Right cardiac atrium (tissue), 5 donors: Measurements from ENCODE around the gene C5orf34. TPM values are rescaled to one million over a fixed set of nuclear protein-coding genes. Genes with fewer than 3 reads are reported as not detected.
"Not testable (repeated sequence)": the region's sequence is repeated elsewhere in the genome, so short reads cannot be mapped to it uniquely, and the experiment has no call there.

Experiments used
- ATAC-seq, 2 donors: fragments of 200-7000 bp; cut with Tn5 transposase; one replicate each; pipeline versions ENCODE4 v1.8.0 to v1.9.1; 2020; ENCODE audit warnings: moderate library complexity in 2 of 2, mild to moderate bottlenecking in 1 of 2
- DNase-seq, 3 donors: peaks; one replicate each; pipeline ENCODE4 v3.0.0-alpha.2; 2020
- H3K27ac ChIP-seq: one replicate; pipeline ENCODE4 v1.5.1; 2013; ENCODE audit warnings: mild to moderate bottlenecking, low read length, control low read depth, moderate library complexity
- H3K27me3 ChIP-seq: one replicate; pipeline ENCODE4 v1.6.1; 2013; ENCODE audit not compliant: control insufficient read depth, insufficient read depth
- H3K4me1 ChIP-seq: one replicate; pipeline ENCODE4 v1.6.1; 2013; ENCODE audit warnings: low read length; ENCODE audit not compliant: control insufficient read depth, insufficient read depth
- H3K4me3 ChIP-seq: one replicate; pipeline ENCODE4 v1.5.1; 2013; ENCODE audit warnings: low read length, control low read depth
- H3K9me3 ChIP-seq: one replicate; pipeline ENCODE4 v1.6.1; 2013; ENCODE audit warnings: low read length; ENCODE audit not compliant: control insufficient read depth
- WGBS: extraction: QIAGEN DNeasy Blood & Tissue Kit; methylation state at CpG from one replicate; pipeline ENCODE4 v1.1.7; 2013; 5-methylcytosine and 5-hydroxymethylcytosine counted together
- intact Hi-C, 4 donors: fragments of 100-400 bp; cut with DNase I; formaldehyde crosslinking; loops; one replicate each; pipeline versions ENCODE4 v1.11.0 to v1.14.0; 2022 to 2023
- polyA plus RNA-seq: library from polyadenylated mRNA; stranded (reverse); fragments of 200-250 nt; gene quantifications from one replicate; pipeline ENCODE4 v1.2.3, GENCODE V29; 2013
- total RNA-seq, 4 donors: library from RNA; stranded (reverse); fragmentation: NEBNext Ultra II Directional; extraction: Animal tissue kit (Norgen Biotek cat#: 25700); gene quantifications; one replicate each; pipeline ENCODE4 v1.2.1, GENCODE V29; 2021
- donor health status: healthy with polysubstance abuse.
- donor health status: DM: no; HTN: yes; CAD: no.
- donor health status: DM: no; HTN: no; CAD: no.
- donor health status: DM: no; HTN: yes; CAD: no; lungs with severe emphysema.
- donor health status: DM: yes; HTN: yes; CAD: no.

The C5orf34 gene
- total and polyA plus RNA-seq, 5 donors, result 0.40 to 1.5 (median 0.41) TPM

DNA sequence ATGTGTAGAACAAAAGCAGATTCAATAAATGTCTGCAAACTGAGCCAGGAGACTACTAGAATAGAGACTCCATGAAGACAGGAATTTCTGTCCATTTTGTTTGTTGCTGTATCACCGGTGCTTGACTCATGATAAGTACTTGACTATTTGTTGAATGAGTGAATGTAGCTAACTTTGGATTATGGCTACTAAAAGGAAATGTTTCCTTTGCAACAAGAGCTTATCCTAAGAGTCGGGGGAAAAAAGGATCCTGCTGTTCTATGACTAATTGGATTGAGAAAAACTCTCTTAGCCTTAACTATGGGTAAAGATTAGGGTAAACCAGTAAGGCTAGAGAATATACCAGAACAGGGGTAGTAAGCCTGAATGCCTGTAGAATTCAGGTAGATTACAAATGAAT is 38.4 kb upstream of the C5orf34 start:
- intact Hi-C loops, result loop anchor here in 3 of 4 donors (5.0 to 10.0 kb wide), 3 partner anchors 49 to 81 kb away; partner anchors contain the start of gene NNT (in 2 of the 3)
- no peak overlapping the region for H3K27ac ChIP-seq
- WGBS, result 38% methylated on average over 2 of the region's 2 CpGs

DNA sequence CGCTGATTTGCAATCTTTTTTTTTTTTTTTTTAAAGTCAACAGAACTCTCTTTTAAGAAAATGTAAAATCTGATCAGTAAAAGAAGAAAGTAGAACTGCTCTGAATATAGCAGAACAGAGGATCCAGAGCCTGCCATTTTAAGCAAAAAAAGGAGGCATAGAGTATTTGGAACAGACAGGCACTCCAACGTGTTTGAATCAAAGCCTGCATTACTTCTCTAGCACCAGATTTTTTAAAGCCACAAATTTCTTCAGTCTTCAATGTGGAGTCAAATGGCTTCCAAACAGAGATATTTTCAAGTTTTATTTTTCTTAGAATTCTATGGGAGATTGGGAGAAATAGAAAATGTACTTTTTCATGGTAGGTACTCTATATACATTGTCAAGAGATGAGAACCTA is 36.8 kb upstream of the C5orf34 start:
- Histone ChIP-seq H3K4me3 (no peak overlapping the region), H3K27ac (no peak overlapping the region), H3K9me3 (no peaks in the 10 kb centered on the region), H3K4me1 (no peaks in the 10 kb centered on the region), H3K27me3 (no peaks in the 10 kb centered on the region)
- DNase-seq (no peak), ATAC-seq (no peak)
- WGBS, result 65% methylated on average over 2 of the region's 2 CpGs
- intact Hi-C loops, result loop anchor here in 3 of 4 donors (5.0 to 10.0 kb wide), 3 partner anchors 51 to 83 kb away; partner anchors contain the start of gene NNT (in 2 of the 3)

More for the DNA sequence above, 38.4 kb upstream of the C5orf34 start:
- no peak for ATAC-seq
- H3K27me3 ChIP-seq, result no peaks in the 10 kb centered on the region
- H3K4me1 ChIP-seq, result no peaks in the 10 kb centered on the region
- DNase-seq, result no peak
- H3K9me3 ChIP-seq, result no peaks in the 10 kb centered on the region
- H3K4me3 ChIP-seq, result no peak overlapping the region

DNA sequence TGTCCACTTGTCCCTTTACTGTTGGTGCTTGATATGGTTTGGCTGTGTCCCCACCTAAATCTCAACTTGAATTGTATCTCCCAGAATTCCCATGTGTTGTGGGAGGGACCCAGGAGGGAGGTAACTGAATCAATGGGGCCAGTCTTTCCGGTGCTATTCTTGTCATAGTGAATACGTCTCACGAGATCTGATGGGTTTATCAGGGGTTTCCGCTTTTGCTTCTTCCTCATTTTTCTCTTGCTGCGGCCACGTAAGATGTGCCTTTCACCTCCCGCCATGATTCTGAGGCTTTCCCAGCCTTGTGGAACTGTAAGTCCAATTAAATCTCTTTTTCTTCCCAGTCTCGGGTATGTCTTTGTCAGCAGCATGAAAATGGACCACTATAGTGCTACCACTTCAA is 34.3 kb upstream of the C5orf34 start:
- DNase-seq, H3K9me3 ChIP-seq, H3K4me3 ChIP-seq, H3K27me3 ChIP-seq, intact Hi-C loops, ATAC-seq, H3K4me1 ChIP-seq, H3K27ac ChIP-seq: not testable (repeated sequence)
- 93% methylated on average over 8 of the region's 8 CpGs for WGBS

DNA sequence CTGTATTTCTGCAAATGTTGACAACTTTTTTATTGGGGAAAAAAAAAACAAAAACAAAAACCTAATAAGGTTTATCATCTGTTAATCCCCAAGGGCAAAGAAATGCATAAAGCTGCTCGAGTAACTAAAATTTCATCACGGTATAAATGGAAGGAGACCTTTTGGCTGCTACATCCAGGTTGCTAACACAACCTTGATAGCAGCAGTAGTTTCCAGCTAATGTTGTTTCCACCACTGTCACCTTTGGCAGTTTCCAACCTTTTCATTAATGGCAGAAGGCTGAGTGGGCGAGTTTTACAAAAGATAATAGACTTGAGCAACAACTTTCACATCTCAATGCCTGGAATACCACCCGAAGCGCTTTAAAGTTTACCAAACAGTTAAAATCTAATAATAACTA is 33.4 kb upstream of the C5orf34 start:
- Histone ChIP-seq H3K4me3 (no peak overlapping the region), H3K4me1 (no peaks in the 10 kb centered on the region), H3K9me3 (no peaks in the 10 kb centered on the region), H3K27ac (no peak overlapping the region), H3K27me3 (no peaks in the 10 kb centered on the region)
- no peak for ATAC-seq
- intact Hi-C loops, result no loop called here
- WGBS, result 52% methylated on average over 5 of the region's 5 CpGs
- DNase-seq, result no peak

DNA sequence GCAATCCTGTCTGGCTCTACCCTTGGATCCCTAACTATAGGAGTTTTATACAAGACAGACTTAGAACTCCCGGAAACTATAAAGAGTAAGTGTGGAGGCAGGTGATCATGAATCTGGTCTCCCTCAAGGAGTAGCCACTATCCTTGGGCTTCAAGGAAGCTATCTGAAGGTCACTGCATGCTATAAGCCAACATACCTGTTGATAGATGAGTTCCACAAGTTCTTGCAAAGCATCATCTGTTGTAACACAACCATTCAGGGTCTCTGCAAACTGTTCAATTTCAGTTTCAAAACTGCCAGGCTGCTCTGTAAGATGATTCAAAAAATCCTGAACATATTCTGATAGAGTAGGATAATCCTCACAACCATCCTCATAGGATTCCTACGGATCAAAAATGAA is 32.6 kb upstream of the C5orf34 start:
- intact Hi-C loops, result no loop called here
- Histone ChIP-seq H3K9me3 (no peaks in the 10 kb centered on the region), H3K4me3 (no peak overlapping the region), H3K27ac (no peak overlapping the region), H3K4me1 (no peaks in the 10 kb centered on the region), H3K27me3 (no peaks in the 10 kb centered on the region)
- 96% methylated on average over 2 of the region's 2 CpGs for WGBS
- DNase-seq, result no peak
- no peak for ATAC-seq

DNA sequence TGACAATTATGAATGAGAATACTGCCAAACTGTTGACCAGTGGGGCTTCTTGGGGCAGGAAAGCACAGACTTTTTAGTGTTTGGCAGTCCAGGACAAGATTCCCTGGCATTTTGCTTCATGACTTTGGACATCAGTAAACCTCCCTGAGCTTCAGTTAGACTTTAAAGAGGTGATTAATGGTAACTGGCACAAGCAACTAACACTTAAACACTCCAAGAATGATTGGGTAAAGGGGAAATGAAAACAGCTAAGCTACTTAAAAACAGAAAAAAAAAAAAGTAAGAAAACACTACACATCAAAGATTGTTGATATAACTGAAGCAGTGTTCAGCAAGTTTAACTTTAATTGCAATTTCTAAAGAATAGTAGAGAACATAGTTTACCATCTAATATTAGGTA is 28.5 kb upstream of the C5orf34 start:
- H3K4me1 ChIP-seq, result no peaks in the 10 kb centered on the region
- no peak overlapping the region for H3K27ac ChIP-seq
- ATAC-seq (no peak), DNase-seq (no peak)
- no peak overlapping the region for H3K4me3 ChIP-seq
- no peaks in the 10 kb centered on the region for H3K27me3 ChIP-seq
- intact Hi-C loops, result no loop called here
- no peaks in the 10 kb centered on the region for H3K9me3 ChIP-seq

DNA sequence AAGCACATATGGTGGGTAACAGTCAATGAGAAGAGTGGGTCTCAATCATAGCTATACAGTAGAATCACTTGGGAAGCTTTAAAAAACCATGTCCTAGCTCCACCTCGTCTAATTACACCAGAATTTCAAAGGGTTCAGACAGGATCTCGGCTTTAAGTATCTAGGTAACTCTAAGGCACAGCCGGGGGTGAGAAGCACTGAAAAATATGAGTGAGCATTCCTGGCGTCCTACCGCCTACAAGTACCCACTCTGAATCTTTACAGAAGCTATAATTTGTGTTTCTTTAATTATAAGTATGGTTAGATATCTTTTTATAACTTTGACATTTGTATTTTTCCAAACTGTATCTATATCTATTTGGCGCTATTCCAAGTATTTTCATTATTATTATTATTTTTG is 25.8 kb upstream of the C5orf34 start:
- H3K4me3 ChIP-seq, result no peak overlapping the region
- H3K27ac ChIP-seq, result no peak overlapping the region
- 88% methylated on average over 6 of the region's 6 CpGs for WGBS
- intact Hi-C loops, result no loop called here
- no peaks in the 10 kb centered on the region for H3K27me3 ChIP-seq
- H3K9me3 ChIP-seq, result no peaks in the 10 kb centered on the region
- DNase-seq (no peak), ATAC-seq (no peak)
- H3K4me1 ChIP-seq, result no peaks in the 10 kb centered on the region

DNA sequence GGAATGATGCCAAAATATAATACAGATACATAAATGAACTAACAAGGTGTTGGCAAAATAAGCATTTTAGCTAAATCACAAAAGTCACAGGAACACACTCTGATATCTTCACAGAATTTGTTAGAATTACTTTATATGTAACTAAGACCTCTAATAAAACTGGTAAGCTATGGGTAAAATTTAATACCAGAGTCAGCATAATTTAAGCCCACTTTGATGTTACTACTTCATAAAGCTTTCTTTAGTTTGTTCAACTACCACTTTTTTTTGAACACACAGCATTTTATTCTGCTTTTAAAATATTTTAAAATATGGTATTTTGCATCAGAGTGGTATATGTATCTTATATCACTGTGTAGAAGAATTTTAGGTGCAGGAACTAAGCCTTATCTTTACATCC is 22.0 kb upstream of the C5orf34 start:
- Histone ChIP-seq H3K9me3 (no peaks in the 10 kb centered on the region), H3K27me3 (no peaks in the 10 kb centered on the region), H3K4me1 (no peaks in the 10 kb centered on the region), H3K4me3 (no peak overlapping the region), H3K27ac (no peak overlapping the region)
- ATAC-seq, result no peak
- intact Hi-C loops, result no loop called here
- DNase-seq, result no peak

DNA sequence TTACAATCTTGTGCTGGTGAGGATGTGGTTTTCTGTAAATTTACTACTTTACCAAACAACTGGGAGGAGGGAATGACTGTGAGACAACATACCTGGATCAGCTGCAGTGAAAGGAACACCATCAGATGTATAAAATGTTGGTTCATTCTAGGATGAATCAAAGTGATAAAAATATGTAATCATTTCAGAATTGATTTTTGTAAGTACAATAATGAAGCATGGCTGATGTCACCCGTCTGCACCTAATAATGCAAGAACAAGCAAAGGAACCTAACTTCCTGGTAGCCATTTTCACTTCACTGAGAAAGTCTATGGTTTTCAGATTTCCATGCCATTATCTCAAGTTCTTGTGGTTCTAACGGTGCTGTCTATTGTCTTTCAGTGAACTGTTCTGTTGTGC is 18.7 kb upstream of the C5orf34 start:
- no peak for ATAC-seq
- Histone ChIP-seq H3K9me3 (no peaks in the 10 kb centered on the region), H3K27ac (no peak overlapping the region), H3K4me3 (no peak overlapping the region), H3K4me1 (no peaks in the 10 kb centered on the region), H3K27me3 (no peaks in the 10 kb centered on the region)
- DNase-seq, result no peak
- intact Hi-C loops, result no loop called here
- 69% methylated on average over 2 of the region's 2 CpGs for WGBS

DNA sequence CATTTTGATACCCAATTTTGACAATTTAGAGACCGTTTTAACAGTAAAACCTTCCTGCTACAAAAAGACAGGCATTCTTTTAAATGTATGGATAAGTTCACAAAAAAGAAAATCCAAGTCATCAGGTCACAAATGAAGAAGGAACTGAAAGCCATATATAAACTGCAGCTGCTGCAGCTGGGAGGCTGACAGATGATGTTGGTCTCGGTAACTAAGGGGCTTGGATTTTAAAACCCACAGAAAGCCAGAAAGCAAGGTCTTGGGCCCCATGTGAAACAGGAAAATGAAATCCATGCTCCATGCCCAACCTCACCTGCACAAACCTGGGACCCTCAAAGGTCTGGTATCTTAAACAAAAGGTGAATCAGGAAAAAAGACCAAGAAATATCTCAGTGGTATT is 15.7 kb upstream of the C5orf34 start:
- ATAC-seq (no peak), DNase-seq (no peak)
- Histone ChIP-seq H3K9me3 (no peaks in the 10 kb centered on the region), H3K27me3 (no peaks in the 10 kb centered on the region), H3K4me1 (no peaks in the 10 kb centered on the region), H3K4me3 (no peak overlapping the region), H3K27ac (no peak overlapping the region)
- intact Hi-C loops, result no loop called here
- WGBS, result 93% methylated on average over 2 of the region's 2 CpGs

DNA sequence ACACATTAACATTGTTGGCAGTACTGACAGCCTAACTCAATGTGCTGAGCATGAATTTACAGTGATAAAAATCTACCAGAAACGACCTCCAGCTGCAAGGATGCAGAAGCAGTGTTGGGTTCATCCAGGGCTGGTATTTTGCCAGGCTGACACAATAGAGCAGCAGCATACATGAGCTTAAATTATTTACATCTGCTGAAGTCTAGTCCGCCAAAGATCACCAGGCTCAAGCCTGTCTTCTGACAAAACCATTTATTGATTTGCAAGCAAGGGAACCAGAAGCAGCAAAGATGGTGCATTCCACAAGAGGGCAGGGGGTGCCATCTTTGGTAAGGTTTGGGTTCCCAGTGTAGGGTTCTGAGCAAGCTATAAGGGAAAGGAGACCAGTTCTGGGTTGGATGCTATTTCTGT is 8.7 kb upstream of the C5orf34 start:
- WGBS, result 66% methylated on average over 2 of the region's 2 CpGs
- Histone ChIP-seq H3K4me3 (no peak overlapping the region), H3K27ac (no peak overlapping the region), H3K4me1 (no peaks in the 10 kb centered on the region), H3K27me3 (no peaks in the 10 kb centered on the region), H3K9me3 (no peaks in the 10 kb centered on the region)
- DNase-seq (no peak), ATAC-seq (no peak)
- intact Hi-C loops, result no loop called here

DNA sequence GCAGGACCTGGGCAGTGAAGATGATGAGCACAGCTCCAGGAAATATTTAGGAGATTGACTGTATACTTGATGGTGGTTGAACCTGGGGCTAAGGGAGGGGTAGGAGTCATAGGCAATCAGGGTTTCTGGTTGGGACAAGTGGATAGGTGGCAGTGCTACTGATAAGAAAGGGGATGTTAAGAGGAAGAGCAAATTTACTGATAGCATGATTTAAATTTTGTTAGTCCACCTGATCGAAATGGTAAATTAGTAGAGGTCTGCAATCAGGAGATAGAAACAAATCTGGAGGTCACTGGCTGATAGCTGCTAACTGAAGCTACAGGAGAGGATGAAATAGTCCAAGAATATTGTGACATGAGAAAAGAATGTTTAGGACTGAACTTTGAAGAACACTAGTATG is 5.7 kb upstream of the C5orf34 start:
- intact Hi-C loops, result no loop called here
- no peaks in the 10 kb centered on the region for H3K27me3 ChIP-seq
- no peak overlapping the region for H3K27ac ChIP-seq
- peaks cover 3% of the 10 kb centered on the region for H3K4me1 ChIP-seq
- WGBS, result 96% methylated on average over 1 of the region's 1 CpG
- DNase-seq (no peak), ATAC-seq (no peak)
- no peak overlapping the region for H3K4me3 ChIP-seq
- H3K9me3 ChIP-seq, result no peaks in the 10 kb centered on the region
